A673 (cell line): ENCODE results near the gene MASP1. TPM values are rescaled to one million over a fixed set of nuclear protein-coding genes. Genes with fewer than 3 reads are reported as not detected.

Experiments
- BruUV-seq: library from RNA; stranded (reverse); fragments of 400-500 nt; replicated peaks from 2 replicates; lab custom pipeline; 2021; lab: Mats Ljungman, UMichigan
- CTCF ChIA-PET: fragments of 300-600 bp; sonication (Branson Sonifier 250); formaldehyde crosslinking; loops from one replicate; lab custom pipeline; 2022; ENCODE audit warnings: antibody characterized with exemption; lab: Charles Lee
- POLR2A ChIA-PET: fragments of 300-600 bp; sonication (Branson Sonifier 250); formaldehyde crosslinking; loops from one replicate; lab custom pipeline; 2022; ENCODE audit warnings: antibody characterized with exemption; ENCODE audit not compliant: low non-redundant PET; lab: Charles Lee
- DNase-seq: peaks from one replicate; pipeline ENCODE4 v3.0.0-alpha.2; 2015; ENCODE audit warnings: low spot score
- H3K27ac ChIP-seq: fragments of 200-600 bp; sonication (generic); 2 replicates; pipeline ENCODE4 v1.5.1; 2016; ENCODE audit warnings: mixed run types, low read depth, mild to moderate bottlenecking, mixed read lengths, antibody characterized with exemption, low read length; ENCODE audit not compliant: poor library complexity, severe bottlenecking
- H3K27me3 ChIP-seq: fragments of 200-600 bp; sonication (generic); replicated peaks from 2 replicates; pipeline ENCODE4 v1.6.1; 2017; ENCODE audit warnings: mixed run types, low read depth, mild to moderate bottlenecking, mixed read lengths, antibody characterized with exemption, low read length; ENCODE audit not compliant: insufficient read depth, poor library complexity
- H3K36me3 ChIP-seq: fragments of 200-600 bp; sonication (generic); 2 replicates; pipeline ENCODE4 v1.6.1; 2016; ENCODE audit warnings: mixed run types, mild to moderate bottlenecking, mixed read lengths, antibody characterized with exemption, low read length; ENCODE audit not compliant: insufficient read depth, poor library complexity, severe bottlenecking
- H3K4me1 ChIP-seq: fragments of 200-600 bp; sonication (generic); 2 replicates; pipeline ENCODE4 v1.6.1; 2017; ENCODE audit warnings: mixed run types, mild to moderate bottlenecking, mixed read lengths, antibody characterized with exemption, low read length; ENCODE audit not compliant: insufficient read depth, poor library complexity, severe bottlenecking
- H3K4me3 ChIP-seq: fragments of 200-600 bp; sonication (generic); 2 replicates; pipeline ENCODE4 v1.5.1; 2016; ENCODE audit warnings: low read depth, mixed run types, mild to moderate bottlenecking, mixed read lengths, low read length; ENCODE audit not compliant: poor library complexity, severe bottlenecking
- H3K9me3 ChIP-seq: fragments of 200-600 bp; sonication (generic); 2 replicates; pipeline ENCODE4 v1.6.1; 2016; ENCODE audit warnings: mixed run types, low read depth, mild to moderate bottlenecking, mixed read lengths, antibody characterized with exemption, low read length; ENCODE audit not compliant: poor library complexity, severe bottlenecking
- EZH2 ChIP-seq: fragments of 200-600 bp; sonication (generic); IDR thresholded peaks from 2 replicates; pipeline ENCODE4 v1.6.1; 2017; ENCODE audit warnings: borderline replicate concordance, low read depth, mild to moderate bottlenecking, mixed read lengths, antibody characterized with exemption, low read length; ENCODE audit not compliant: poor library complexity, severe bottlenecking
- intact Hi-C: fragments of 100-400 bp; cut with micrococcal nuclease; formaldehyde crosslinking; loops from one replicate; pipeline ENCODE4 v1.10.0; 2022; ENCODE audit not compliant: unreplicated experiment
- total RNA-seq: library from RNA; stranded (reverse); gene quantifications from 2 replicates; pipeline ENCODE4 v1.2.3, GENCODE V29; 2021
- TF ChIP-seq, protein P1 (sequence below): fragments of 300-800, 200-600 bp; sonication (generic); conservative IDR thresholded peaks from 2 replicates; pipeline ENCODE4 v1.5.1; 2017; ENCODE audit warnings: low read depth, mild to moderate bottlenecking, antibody characterized with exemption, low read length, moderate library complexity, mixed read lengths

Gene MASP1
- total RNA-seq, 1 experiment from 2014 or later = not detected

DNA sequence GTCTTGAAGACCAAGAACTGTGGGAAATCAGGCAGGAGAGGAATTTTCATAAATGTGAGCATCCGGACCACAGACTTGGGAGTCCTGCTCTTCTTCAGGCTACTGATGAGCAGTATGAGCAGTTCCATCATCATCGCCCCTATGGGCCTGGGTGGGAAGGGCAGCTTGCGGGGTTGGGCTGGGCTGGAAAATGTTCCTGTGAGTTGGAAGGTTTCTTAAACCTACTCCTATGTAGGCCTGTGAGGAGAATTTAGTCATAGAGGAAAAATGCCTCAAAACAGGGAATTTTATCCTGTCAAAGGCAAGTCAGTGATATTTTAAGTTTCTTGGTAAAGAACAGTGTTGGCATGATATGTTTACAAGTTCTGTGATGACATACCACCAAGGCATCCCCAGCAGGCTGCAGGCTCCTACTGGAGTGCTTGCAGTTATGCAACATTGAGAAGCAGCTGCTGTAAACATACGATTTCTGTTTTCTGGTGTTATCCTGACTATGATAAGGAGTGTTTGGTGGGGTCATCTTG is 10.3 kb downstream of the MASP1 start:
- Histone ChIP-seq H3K4me3 (no peak overlapping the region), H3K27me3 (no peaks in the 10 kb centered on the region), H3K27ac (no peak overlapping the region), H3K36me3 (no peaks in the 10 kb centered on the region), H3K4me1 (no peaks in the 10 kb centered on the region), H3K9me3 (no peaks in the 10 kb centered on the region)
- no peak for TF ChIP-seq EZH2
- TF ChIP-seq, protein P1, sequence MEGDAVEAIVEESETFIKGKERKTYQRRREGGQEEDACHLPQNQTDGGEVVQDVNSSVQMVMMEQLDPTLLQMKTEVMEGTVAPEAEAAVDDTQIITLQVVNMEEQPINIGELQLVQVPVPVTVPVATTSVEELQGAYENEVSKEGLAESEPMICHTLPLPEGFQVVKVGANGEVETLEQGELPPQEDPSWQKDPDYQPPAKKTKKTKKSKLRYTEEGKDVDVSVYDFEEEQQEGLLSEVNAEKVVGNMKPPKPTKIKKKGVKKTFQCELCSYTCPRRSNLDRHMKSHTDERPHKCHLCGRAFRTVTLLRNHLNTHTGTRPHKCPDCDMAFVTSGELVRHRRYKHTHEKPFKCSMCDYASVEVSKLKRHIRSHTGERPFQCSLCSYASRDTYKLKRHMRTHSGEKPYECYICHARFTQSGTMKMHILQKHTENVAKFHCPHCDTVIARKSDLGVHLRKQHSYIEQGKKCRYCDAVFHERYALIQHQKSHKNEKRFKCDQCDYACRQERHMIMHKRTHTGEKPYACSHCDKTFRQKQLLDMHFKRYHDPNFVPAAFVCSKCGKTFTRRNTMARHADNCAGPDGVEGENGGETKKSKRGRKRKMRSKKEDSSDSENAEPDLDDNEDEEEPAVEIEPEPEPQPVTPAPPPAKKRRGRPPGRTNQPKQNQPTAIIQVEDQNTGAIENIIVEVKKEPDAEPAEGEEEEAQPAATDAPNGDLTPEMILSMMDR = no peak
- CTCF ChIA-PET = no interaction called here
- DNase-seq = no peak
- intact Hi-C loops = no loop called here
- no TSS peak for BruUV-seq
- POLR2A ChIA-PET = no interaction called here

DNA sequence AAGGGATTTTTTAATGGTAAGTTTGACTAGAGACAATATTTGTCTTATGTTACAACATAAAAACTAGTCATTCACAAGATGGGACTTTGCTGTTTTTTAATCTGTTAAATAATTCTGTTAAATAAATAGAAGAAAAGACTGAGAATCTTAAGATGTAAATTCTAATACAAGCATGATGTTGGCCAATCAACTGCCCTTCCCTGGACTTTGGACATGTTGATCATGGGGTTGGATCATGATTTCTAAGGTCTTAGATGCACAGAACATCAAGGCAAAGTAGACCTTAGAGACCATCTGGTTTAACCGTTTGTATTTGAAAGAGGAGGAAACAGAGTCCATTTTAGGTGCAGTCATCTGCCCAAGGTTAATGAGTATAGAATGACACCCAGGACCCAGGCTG is 10.9 kb downstream of the MASP1 start:
- no peaks in the 10 kb centered on the region for H3K36me3 ChIP-seq
- TF ChIP-seq EZH2 = no peak
- TF ChIP-seq, protein P1 = no peak
- no peaks in the 10 kb centered on the region for H3K9me3 ChIP-seq
- no peak overlapping the region for H3K4me3 ChIP-seq
- ChIA-PET CTCF (no interaction called here), POLR2A (no interaction called here)
- H3K27ac ChIP-seq = no peak overlapping the region
- no peak for DNase-seq
- intact Hi-C loops = no loop called here
- no peaks in the 10 kb centered on the region for H3K4me1 ChIP-seq
- H3K27me3 ChIP-seq = no peaks in the 10 kb centered on the region
- no TSS peak for BruUV-seq

DNA sequence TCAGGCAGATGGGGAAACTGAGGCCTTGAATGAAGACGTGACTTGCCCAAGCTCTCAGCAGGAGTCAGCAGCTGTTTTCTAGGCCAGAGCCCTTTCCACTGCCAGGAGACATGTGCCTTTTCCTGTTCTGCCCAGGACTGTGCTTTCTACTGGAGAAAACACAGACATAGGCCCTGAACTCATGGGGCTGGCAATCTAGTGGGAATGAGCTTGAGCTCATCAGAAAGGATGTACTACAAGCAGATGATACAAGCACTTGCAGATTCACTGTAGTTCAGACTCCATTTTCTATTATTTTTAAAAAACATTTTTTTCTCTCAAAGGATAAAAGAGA is 14.4 kb downstream of the MASP1 start:
- CTCF ChIA-PET = no interaction called here
- Histone ChIP-seq H3K36me3 (no peaks in the 10 kb centered on the region), H3K4me3 (no peak overlapping the region), H3K9me3 (no peaks in the 10 kb centered on the region), H3K27me3 (no peaks in the 10 kb centered on the region), H3K27ac (no peak overlapping the region), H3K4me1 (peaks cover 5% of the 10 kb centered on the region)
- no TSS peak for BruUV-seq
- TF ChIP-seq, protein P1 = no peak
- no peak for TF ChIP-seq EZH2
- intact Hi-C loops = no loop called here
- POLR2A ChIA-PET = no interaction called here
- DNase-seq = no peak
